GM12801 (cell line): Measurements from ENCODE around the gene GNG12.

Experiments
- CTCF ChIP-seq: IDR thresholded peaks from one replicate; pipeline ENCODE4 v1.5.1; 2011; ENCODE audit warnings: control low read depth; ENCODE audit not compliant: insufficient read length; ENCODE audit errors: extremely low read depth

Gene GNG12

DNA sequence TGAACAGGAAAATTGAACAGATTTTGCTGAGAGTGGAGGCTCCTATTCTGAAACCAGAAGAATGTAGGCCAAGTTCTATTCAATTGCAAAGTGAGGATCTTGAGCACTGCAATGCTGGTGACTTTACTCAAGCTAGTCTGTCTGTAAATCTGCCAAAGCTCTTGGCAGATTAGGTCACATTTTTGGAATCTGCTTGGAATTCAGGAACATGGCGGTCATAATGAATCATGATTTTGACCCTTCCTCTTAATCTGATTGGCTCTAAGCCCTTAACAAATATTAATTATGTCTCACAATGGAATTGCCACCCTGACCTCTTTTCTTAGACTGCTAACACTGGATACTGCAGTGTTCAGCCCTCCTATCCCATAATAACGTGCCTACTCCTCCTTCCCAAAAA, 7.2 kb upstream of the GNG12 start:
- TF ChIP-seq CTCF, result no peak

DNA sequence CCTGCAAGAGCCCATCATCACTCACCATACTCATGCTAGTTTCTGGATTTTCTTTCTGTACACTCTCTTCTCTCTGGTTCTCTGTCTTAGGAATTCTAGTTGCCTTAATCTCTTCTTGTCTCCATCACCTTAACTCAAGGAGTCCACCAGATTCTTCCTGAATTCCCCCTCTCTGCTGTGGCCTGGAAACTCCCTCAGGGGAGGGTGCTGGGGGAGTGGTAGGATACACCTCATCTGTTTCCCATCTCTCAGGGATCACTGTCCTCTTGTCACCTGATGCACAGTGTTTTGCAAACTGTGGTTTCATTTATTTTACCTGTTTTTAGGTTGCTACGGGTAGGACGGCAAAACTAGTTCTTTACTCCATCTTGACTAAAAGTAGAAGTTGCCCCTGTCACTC, 6.6 kb upstream of the GNG12 start:
- no peak for TF ChIP-seq CTCF

DNA sequence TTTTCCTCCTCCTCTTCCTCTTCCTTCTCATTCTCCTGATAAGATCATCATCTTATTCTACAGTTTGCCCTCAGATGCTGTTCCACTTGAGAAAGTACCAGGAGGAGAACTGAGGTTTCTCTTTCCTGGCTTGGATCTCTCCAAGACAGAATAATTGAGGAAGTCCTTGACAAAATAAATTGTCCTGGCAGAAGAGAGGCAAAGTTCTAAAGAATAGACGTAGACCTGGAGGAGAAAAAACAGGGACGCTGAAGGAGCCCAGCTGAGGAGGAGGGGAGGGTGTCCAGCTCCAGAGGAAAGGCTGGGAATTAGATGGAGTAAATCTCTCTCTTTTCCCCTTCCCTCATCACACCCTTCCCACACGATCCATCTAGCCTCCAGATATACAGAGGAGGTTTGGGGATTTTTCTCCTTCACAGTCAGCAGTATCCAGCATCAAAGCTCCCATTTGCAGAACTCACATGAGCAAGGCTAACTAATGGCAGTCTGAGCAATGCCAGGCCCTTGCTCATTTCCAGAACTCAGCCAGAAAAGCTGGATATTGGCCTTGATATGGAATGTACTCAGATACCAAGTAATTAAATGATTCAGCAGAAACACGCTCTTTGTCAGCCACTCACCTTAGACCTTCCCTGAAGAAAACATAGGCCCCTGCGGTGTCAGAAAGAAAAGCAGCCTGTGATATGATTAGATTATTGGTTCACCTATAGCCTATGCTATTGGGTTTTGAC, 5.1 kb upstream of the GNG12 start:
- no peak for TF ChIP-seq CTCF

GRCh38 chr1:67836769-67837168, 3.5 kb upstream of the GNG12 start:
- TF ChIP-seq CTCF, result no peak

DNA sequence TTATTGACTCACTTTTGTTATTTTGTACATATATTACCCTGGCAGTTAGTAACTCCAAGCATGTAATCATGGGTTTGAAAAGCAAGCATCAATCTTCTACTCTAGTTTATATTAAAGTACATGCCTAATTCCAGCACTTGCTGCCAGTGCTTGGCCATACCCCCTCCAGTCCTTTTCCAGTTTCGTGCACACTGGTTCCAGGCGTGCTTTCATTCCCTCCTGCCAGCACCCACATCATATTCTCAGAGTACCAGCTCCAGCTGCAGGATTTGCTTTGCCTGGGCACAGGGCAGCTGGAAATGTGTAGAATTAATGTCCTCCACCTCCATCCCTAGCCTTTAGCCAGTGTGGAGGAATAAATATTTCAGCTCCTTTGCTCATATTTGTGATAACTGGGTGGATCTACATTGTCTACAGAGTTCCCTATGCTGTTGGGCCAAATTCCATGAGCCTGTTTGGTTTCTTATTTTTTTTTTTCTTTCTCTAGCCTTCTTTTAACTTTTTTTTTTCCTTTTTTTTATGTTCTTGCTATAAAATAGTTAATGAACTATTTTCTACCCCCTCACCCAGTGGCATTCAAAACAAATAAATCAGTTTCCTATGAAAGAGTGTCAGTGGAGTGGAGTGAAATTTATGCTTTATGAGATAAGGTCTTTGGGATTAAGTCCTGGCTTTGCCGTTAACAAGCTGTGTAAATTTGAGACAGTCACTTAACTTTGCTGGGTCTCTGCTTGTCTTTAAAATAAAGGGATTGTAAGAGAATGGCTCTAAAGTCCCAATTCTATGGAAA, 2.6 kb upstream of the GNG12 start:
- TF ChIP-seq CTCF, result no peak

DNA sequence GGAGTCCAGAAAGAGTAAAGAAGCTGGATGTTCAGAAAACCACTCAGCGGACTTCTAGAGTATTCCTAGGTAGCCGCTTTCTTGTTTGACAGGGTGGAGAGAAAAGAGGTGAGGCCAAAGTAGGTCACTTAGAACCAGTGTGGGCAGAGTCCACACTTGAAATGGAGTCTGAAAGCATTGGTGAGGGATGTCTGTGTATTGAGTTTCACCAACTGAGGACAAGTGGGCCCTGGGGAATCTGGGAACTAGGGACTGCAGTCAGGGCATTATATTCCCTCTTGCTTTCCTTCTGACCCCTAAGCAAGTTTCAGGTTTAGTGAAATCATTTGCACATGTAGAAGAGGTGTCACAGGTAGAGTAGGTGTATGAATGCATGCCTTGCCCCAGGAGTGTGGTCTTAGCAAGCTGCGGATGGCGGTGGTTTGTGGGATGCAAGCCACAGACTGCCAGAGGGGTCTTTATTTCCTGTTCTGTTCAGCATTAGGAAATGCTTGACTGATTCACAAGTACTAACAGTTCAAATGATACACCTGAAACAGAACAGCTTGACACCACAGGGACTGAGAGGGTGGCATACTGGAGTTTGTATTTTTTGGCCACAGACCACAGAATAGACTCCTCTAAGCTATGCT, 1.1 kb upstream of the GNG12 start:
- no peak for TF ChIP-seq CTCF

DNA sequence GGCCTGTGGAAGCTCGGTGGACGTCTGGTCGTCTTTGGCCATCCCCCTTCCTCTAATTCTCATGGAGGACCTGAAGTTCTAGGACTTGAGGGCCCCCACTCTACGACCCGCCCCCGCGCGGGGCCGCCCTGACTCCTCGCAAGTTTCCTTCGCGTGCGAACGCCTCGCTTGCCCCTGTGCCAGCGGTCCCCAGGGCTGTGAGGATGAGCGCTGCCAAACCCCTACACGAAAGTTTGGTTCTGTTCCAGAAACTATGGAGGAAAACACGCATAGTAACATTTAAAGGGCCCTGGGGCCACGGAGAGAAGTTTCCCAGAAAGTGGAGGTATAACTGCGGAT, 304 bp upstream of the GNG12 start:
- no peak for TF ChIP-seq CTCF
